22Rv1 (cell line): Measurements from ENCODE around the gene SULF2.

Source experiments
- H3K27ac ChIP-seq: fragments of 450-650 bp; 2 replicates; pipeline ENCODE4 v1.5.1; 2017
- CTCF ChIP-seq: fragments of 450-650 bp; IDR thresholded peaks from 2 replicates; pipeline ENCODE4 v1.5.1; 2017; ENCODE audit warnings: mild to moderate bottlenecking
- ZFX ChIP-seq: fragments of 450-650 bp; IDR thresholded peaks from 2 replicates; pipeline ENCODE4 v1.6.1; 2017; ENCODE audit warnings: antibody characterized with exemption, borderline replicate concordance

Gene SULF2

GRCh38 chr20:47785854-47786764, 828 bp upstream of the SULF2 start:
- TF ChIP-seq ZFX (no peak), CTCF (peak; percentile 62)
- no peak overlapping the region for H3K27ac ChIP-seq

- H3K27ac ChIP-seq: no peak overlapping the region
- TF ChIP-seq CTCF (no peak), ZFX (no peak)
Observed at GRCh38 chr20:47784599-47785310, 526 bp downstream of the SULF2 start.

- TF ChIP-seq CTCF (no peak), ZFX (no peak)
- no peak overlapping the region for H3K27ac ChIP-seq
Observed at GRCh38 chr20:47783828-47784598, 1.3 kb downstream of the SULF2 start.

GRCh38 chr20:47782920-47783552, 2.2 kb downstream of the SULF2 start:
- no peak for TF ChIP-seq ZFX
- TF ChIP-seq CTCF: no peak

GRCh38 chr20:47782076-47782475, 3.2 kb downstream of the SULF2 start:
- H3K27ac ChIP-seq: no peak overlapping the region
- TF ChIP-seq ZFX (no peak), CTCF (no peak)

More at GRCh38 chr20:47782920-47783552, 2.2 kb downstream of the SULF2 start:
- no peak overlapping the region for H3K27ac ChIP-seq

- TF ChIP-seq CTCF (no peak), ZFX (no peak)
- no peak overlapping the region for H3K27ac ChIP-seq
Observed at GRCh38 chr20:47781632-47782031, 3.6 kb downstream of the SULF2 start.
